Skeletal muscle satellite cell (primary cell): ENCODE measurements around the gene TNFRSF21.
"Not testable (repeated sequence)": the region's sequence is repeated elsewhere in the genome, so short reads cannot be mapped to it uniquely, and the experiment has no call there.

Experiments used
- H3K27me3 ChIP-seq: 2 replicates; pipeline ENCODE4 v1.7.0; 2013; ENCODE audit warnings: low read length; ENCODE audit not compliant: control insufficient read depth, insufficient read depth
- H3K36me3 ChIP-seq: 2 replicates; pipeline ENCODE4 v1.7.0; 2013; ENCODE audit warnings: mild to moderate bottlenecking, control low read depth, low read length; ENCODE audit not compliant: insufficient read depth
- H3K4me1 ChIP-seq: 2 replicates; pipeline ENCODE4 v1.7.0; 2013; ENCODE audit warnings: low read length; ENCODE audit not compliant: control insufficient read depth, insufficient read depth
- H3K4me2 ChIP-seq: 2 replicates; pipeline ENCODE4 v1.7.0; 2013; ENCODE audit warnings: mild to moderate bottlenecking, low read length
- H3K4me3 ChIP-seq: 2 replicates; pipeline ENCODE4 v1.7.0; 2013; ENCODE audit warnings: low read length
- H3K9ac ChIP-seq: 2 replicates; pipeline ENCODE4 v1.7.0; 2013; ENCODE audit warnings: mild to moderate bottlenecking, low read depth, low read length, moderate library complexity
- H3K9me3 ChIP-seq: replicated peaks from 2 replicates; pipeline ENCODE4 v1.7.0; 2013; ENCODE audit warnings: mild to moderate bottlenecking, control low read depth, low read length

Gene TNFRSF21

DNA sequence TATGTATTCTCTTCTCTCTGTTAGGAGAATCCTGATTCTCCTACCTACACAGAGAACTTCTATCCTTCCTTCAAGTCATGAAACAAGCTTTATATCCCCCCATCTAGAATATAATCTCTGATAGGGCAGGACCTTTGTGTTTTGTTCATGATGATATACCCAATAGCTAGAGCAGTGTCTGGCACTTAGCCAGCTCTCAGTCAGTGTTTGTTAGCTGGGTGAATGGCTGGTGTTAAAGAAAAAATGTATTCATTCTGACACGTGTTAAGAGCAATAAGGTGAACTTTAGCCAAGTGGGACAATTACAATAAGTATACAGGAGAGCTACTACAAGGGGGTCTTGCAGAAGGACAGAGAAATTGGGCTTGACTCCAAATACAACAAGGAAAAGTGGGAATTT, 34.3 kb upstream of the TNFRSF21 start:
- H3K4me2 ChIP-seq, result no peak overlapping the region
- H3K4me3 ChIP-seq, result no peak overlapping the region
- no peaks in the 10 kb centered on the region for H3K36me3 ChIP-seq
- H3K9ac ChIP-seq, result no peak overlapping the region
- no peaks in the 10 kb centered on the region for H3K9me3 ChIP-seq
- peaks cover 2% of the 10 kb centered on the region for H3K27me3 ChIP-seq
- no peaks in the 10 kb centered on the region for H3K4me1 ChIP-seq

- H3K9me3 ChIP-seq, result no peaks in the 10 kb centered on the region
- no peaks in the 10 kb centered on the region for H3K36me3 ChIP-seq
- H3K4me3 ChIP-seq, result no peak overlapping the region
- H3K4me1 ChIP-seq, result no peaks in the 10 kb centered on the region
- peaks cover 2% of the 10 kb centered on the region for H3K27me3 ChIP-seq
- no peak overlapping the region for H3K9ac ChIP-seq
- no peak overlapping the region for H3K4me2 ChIP-seq
These were observed 33.9 kb upstream of the TNFRSF21 start for GRCh38 chr6:47343600-47343999.

GRCh38 chr6:47342824-47343223, 33.1 kb upstream of the TNFRSF21 start:
- H3K4me1 ChIP-seq, result no peaks in the 10 kb centered on the region
- H3K4me3 ChIP-seq, result no peak overlapping the region
- H3K36me3 ChIP-seq, result no peaks in the 10 kb centered on the region
- H3K9me3 ChIP-seq, result no peaks in the 10 kb centered on the region
- H3K9ac ChIP-seq, result no peak overlapping the region
- H3K27me3 ChIP-seq, result peaks cover 4% of the 10 kb centered on the region
- H3K4me2 ChIP-seq, result no peak overlapping the region

- Histone ChIP-seq H3K4me3 (no peak overlapping the region), H3K4me1 (no peaks in the 10 kb centered on the region), H3K27me3 (peaks cover 8% of the 10 kb centered on the region), H3K4me2 (no peak overlapping the region), H3K36me3 (no peaks in the 10 kb centered on the region), H3K9ac (no peak overlapping the region), H3K9me3 (no peaks in the 10 kb centered on the region)
These were observed 27.8 kb upstream of the TNFRSF21 start for GRCh38 chr6:47337519-47337918.

GRCh38 chr6:47336334-47336733, 26.6 kb upstream of the TNFRSF21 start:
- Histone ChIP-seq H3K9ac (no peak overlapping the region), H3K36me3 (no peaks in the 10 kb centered on the region), H3K27me3 (peaks cover 8% of the 10 kb centered on the region), H3K9me3 (no peaks in the 10 kb centered on the region), H3K4me1 (no peaks in the 10 kb centered on the region), H3K4me3 (no peak overlapping the region), H3K4me2 (no peak overlapping the region)

GRCh38 chr6:47335466-47335865, 25.8 kb upstream of the TNFRSF21 start:
- no peak overlapping the region for H3K4me2 ChIP-seq
- H3K4me3 ChIP-seq, result no peak overlapping the region
- H3K27me3 ChIP-seq, result peaks cover 8% of the 10 kb centered on the region
- no peak overlapping the region for H3K9ac ChIP-seq
- H3K4me1 ChIP-seq, result no peaks in the 10 kb centered on the region
- no peaks in the 10 kb centered on the region for H3K9me3 ChIP-seq
- no peaks in the 10 kb centered on the region for H3K36me3 ChIP-seq

DNA sequence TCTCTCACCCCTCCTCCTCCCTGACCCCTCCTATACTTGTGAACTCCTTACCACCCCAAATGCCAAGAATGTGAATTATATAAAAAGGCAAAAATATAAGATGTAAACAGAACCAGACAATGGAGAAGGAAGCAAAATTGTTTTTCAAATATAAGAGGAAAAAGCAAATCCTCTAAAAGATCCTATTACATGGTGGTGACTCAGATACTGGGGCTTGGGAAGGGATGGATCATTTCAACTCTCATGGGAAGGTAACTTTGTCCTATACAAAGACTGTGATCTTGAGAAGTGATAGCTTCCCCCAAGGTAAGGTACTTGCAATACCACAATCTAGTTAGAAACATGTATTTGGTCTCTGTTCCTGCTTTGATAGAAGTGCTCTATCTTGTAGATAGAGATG, 24.6 kb upstream of the TNFRSF21 start:
- H3K4me2 ChIP-seq, result no peak overlapping the region
- H3K4me3 ChIP-seq, result no peak overlapping the region
- H3K9ac ChIP-seq, result no peak overlapping the region
- H3K9me3 ChIP-seq, result no peaks in the 10 kb centered on the region
- no peaks in the 10 kb centered on the region for H3K36me3 ChIP-seq
- no peaks in the 10 kb centered on the region for H3K4me1 ChIP-seq
- peaks cover 8% of the 10 kb centered on the region for H3K27me3 ChIP-seq

- not testable (repeated sequence) for H3K4me3 ChIP-seq, H3K36me3 ChIP-seq, H3K9me3 ChIP-seq, H3K4me1 ChIP-seq, H3K27me3 ChIP-seq, H3K4me2 ChIP-seq, H3K9ac ChIP-seq
These were observed 18.9 kb upstream of the TNFRSF21 start for GRCh38 chr6:47328606-47329005.

- not testable (repeated sequence) for H3K27me3 ChIP-seq, H3K9me3 ChIP-seq, H3K9ac ChIP-seq, H3K4me1 ChIP-seq, H3K36me3 ChIP-seq, H3K4me3 ChIP-seq, H3K4me2 ChIP-seq
These were observed 18.4 kb upstream of the TNFRSF21 start for GRCh38 chr6:47328139-47328538.

GRCh38 chr6:47323887-47324286, 14.2 kb upstream of the TNFRSF21 start:
- H3K4me1 ChIP-seq, result no peaks in the 10 kb centered on the region

GRCh38 chr6:47323321-47323720, 13.6 kb upstream of the TNFRSF21 start:
- Histone ChIP-seq H3K4me1 (no peaks in the 10 kb centered on the region), H3K9ac (no peak overlapping the region), H3K4me2 (no peak overlapping the region), H3K9me3 (no peaks in the 10 kb centered on the region), H3K36me3 (no peaks in the 10 kb centered on the region), H3K27me3 (peaks cover 16% of the 10 kb centered on the region), H3K4me3 (no peak overlapping the region)

More at GRCh38 chr6:47323887-47324286, 14.2 kb upstream of the TNFRSF21 start:
- Histone ChIP-seq H3K36me3 (no peaks in the 10 kb centered on the region), H3K4me2 (no peak overlapping the region), H3K9me3 (no peaks in the 10 kb centered on the region), H3K4me3 (no peak overlapping the region), H3K9ac (no peak overlapping the region), H3K27me3 (peaks cover 11% of the 10 kb centered on the region)

DNA sequence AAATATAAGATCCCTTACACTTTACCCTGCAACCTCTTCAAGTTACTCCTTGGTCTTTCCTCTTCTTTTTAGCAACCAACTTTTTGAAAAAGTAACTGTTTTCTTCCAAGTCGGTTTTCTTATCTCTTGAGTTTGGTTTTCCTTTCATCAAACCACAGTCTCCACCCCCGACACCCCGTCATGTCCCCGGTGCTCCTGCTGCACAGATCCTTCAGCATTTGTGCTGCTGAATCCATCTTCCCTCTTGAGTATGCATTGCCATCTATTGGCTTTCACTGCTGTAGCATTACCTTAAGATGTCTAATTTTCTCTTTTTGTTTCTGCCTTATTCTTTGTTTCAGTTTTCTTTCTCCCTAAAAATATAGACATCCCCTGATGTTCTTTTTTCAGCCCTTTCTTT, 11.9 kb upstream of the TNFRSF21 start:
- no peak overlapping the region for H3K4me3 ChIP-seq

More for the DNA sequence above, 11.9 kb upstream of the TNFRSF21 start:
- Histone ChIP-seq H3K36me3 (no peaks in the 10 kb centered on the region), H3K4me2 (no peak overlapping the region), H3K9me3 (no peaks in the 10 kb centered on the region), H3K9ac (no peak overlapping the region), H3K4me1 (no peaks in the 10 kb centered on the region), H3K27me3 (peaks cover 16% of the 10 kb centered on the region)
